Measurements from ENCODE around the gene ADARB2.

- TF ChIP-seq CTCF (IDR thresholded peaks at IDR 0.05; ENCODE audit: poor library complexity), result no peak
- no peak for TF ChIP-seq EZH2phosphoT487 (IDR thresholded peaks at IDR 0.05; ENCODE audit: low read depth, severe bottlenecking, unreplicated experiment)
Measured at GRCh38 chr10:1706256-1706655, 31.1 kb downstream of the ADARB2 start.

Measured in hepatocyte (in vitro differentiated cells).